ENCODE measurements around the gene ZNF497.
"Not testable (repeated sequence)": the region's sequence is repeated elsewhere in the genome, so short reads cannot be mapped to it uniquely, and the experiment has no call there.

Gene ZNF497

DNA sequence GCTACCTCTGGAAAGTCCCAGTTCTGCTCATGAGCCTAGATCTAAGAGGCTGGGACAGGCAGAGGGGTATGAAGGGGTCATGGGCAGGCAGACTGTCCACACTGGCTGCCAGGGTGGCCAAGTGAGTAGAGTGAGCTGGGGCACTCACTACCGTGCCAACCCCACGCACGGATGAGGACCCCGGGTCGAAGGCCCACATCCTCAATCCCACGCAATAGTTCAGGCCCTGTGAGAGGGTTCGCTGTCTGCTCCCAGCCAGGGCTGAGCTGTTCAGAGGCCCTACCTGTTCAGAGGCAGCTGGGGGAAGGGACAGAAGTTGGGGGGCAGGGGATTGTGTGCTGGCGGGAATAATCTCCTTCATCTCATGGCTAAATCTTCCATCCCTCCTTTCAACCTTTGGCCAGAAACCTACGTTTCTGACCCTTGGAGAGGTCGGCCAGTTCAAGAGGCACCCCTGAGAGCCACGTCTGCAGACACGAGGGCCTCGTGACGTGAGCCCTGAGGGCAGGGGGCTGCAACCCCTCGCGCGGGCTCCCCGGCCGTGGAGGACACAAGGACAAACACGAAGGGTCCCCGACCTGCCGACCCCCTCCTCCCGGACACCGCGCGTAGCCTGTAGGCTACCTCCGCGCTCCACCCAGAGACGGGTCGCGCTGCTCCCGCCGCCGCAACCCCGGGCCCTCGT lies 23.5 kb upstream of the ZNF497 start:
- Histone ChIP-seq H3K4me3 (peak overlapping the region; percentile 92), H3K36me3 (replicated peaks) (peaks cover 40% of the 10 kb centered on the region), H3K27me3 (ENCODE audit: low read depth) (no peaks in the 10 kb centered on the region), H3K9me3 (no peaks in the 10 kb centered on the region), H3K4me1 (peaks cover 18% of the 10 kb centered on the region)
- no peak for DNase-seq (ENCODE audit: low spot score in 2 of 2)
- in situ Hi-C loops (cut with MboI; ENCODE audit: low sequenced_read_pairs), result no loop called here

DNA sequence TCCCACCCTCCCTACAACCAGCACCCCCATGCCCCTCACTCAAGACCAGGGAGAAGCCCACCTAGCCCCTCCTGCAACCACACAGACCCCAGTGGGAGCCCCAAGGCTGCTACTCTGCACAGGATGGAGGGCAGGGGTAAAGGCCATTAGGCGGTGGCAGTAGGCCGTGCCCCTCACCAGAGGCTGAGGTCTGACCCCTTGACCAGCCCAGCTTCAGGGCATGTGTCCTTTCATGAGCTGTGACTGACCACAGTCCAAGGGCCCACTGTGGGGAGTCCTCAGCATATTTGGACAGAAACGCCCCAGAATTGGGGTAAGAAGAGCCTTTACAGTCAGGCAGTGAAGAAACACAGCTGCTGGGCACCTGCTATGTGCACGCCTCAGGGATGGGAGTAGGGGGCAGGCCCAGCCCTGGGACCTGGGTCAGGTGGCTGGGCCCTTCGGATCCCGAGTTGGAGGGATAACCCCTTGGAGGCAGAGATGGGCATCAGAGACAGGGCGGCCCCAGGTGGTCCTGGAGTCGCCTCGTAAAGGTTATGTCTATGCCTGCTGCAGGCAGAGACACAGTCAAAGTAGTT lies 22.9 kb upstream of the ZNF497 start:
- Histone ChIP-seq H3K27me3 (ENCODE audit: low read depth) (no peaks in the 10 kb centered on the region), H3K9me3 (no peaks in the 10 kb centered on the region), H3K4me1 (peaks cover 18% of the 10 kb centered on the region), H3K4me3 (no peak overlapping the region), H3K36me3 (replicated peaks) (peaks cover 33% of the 10 kb centered on the region)
- no peak for DNase-seq (ENCODE audit: low spot score in 2 of 2)
- in situ Hi-C loops (cut with MboI; ENCODE audit: low sequenced_read_pairs), result no loop called here

DNA sequence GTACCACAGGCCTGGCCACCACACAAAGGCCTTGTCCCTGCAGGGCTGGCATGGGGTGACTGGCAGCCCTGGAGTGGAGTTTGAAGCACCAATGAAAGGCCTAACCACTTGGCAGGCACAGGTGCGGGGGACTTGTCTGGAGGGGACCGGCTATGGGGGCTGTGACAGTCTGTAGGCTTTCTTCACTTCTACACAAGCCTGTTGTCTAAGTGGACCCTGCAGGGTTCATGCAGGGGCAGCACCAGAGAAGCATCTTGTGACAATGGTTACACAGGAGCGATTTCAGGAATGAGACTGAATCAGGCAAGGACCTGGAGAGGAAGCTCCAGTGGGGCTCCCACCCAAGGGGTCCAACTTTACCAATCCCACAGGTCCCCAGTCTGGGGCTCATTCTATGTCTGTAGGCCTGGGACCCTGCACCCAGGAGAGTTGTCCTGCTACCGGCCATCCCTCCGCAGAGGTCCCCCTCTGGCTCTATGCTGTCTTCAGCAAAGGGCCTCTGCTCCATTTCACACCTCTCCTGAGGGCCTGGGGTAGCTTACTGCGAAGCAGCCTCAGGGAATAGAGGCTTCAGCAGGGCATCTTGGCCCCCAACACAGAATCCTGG lies 20.5 kb upstream of the ZNF497 start:
- no peak overlapping the region for H3K4me3 ChIP-seq
- H3K4me1 ChIP-seq, result peaks cover 18% of the 10 kb centered on the region
- peaks cover 10% of the 10 kb centered on the region for H3K36me3 ChIP-seq (replicated peaks)
- no peaks in the 10 kb centered on the region for H3K9me3 ChIP-seq
- H3K27me3 ChIP-seq (ENCODE audit: low read depth), result no peaks in the 10 kb centered on the region
- in situ Hi-C loops (cut with MboI; ENCODE audit: low sequenced_read_pairs), result no loop called here
- no peak for DNase-seq (ENCODE audit: low spot score in 2 of 2)

DNA sequence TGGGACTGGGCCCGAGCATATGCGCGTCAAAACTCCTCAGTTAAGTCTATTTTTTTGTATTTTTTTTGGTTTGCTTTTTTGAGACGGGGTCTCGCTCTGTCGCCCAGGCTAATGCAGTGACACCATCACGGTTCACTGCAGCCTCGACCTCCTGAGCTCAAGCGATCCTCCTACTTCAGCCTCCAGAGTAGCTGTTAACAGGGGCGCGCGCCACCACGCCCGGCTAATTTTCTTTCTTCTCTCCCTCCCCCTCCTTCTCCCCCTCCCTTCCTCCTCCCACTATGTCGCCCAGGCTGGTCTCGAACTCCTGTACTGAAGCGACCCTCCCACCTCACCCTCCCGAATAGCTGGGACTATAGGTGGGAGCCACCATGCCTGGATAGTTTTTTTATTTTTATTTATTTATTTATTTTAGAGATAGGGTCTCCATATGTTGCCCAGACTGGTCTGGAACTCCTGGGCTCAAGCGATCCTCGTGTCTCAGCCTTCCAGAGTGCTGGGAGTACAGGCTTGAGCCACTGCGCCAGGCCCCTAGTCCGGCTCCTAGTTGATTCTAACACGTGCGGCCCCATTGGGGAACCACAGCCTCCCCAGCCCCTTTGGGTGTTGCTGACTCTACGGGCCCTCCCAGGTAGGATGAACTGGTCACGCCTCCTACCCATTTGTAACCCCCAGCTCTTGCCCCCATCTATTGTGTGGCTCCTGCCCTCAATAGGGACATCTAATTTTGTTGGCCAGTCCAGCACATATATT lies 19.1 kb upstream of the ZNF497 start:
- in situ Hi-C loops (cut with MboI; ENCODE audit: low sequenced_read_pairs), result no loop called here
- Histone ChIP-seq H3K27me3 (ENCODE audit: low read depth) (no peaks in the 10 kb centered on the region), H3K36me3 (replicated peaks) (no peaks in the 10 kb centered on the region), H3K4me3 (peak overlapping the region; percentile 87), H3K4me1 (peaks cover 18% of the 10 kb centered on the region), H3K9me3 (no peaks in the 10 kb centered on the region)
- DNase-seq (ENCODE audit: low spot score in 2 of 2), result no peak

DNA sequence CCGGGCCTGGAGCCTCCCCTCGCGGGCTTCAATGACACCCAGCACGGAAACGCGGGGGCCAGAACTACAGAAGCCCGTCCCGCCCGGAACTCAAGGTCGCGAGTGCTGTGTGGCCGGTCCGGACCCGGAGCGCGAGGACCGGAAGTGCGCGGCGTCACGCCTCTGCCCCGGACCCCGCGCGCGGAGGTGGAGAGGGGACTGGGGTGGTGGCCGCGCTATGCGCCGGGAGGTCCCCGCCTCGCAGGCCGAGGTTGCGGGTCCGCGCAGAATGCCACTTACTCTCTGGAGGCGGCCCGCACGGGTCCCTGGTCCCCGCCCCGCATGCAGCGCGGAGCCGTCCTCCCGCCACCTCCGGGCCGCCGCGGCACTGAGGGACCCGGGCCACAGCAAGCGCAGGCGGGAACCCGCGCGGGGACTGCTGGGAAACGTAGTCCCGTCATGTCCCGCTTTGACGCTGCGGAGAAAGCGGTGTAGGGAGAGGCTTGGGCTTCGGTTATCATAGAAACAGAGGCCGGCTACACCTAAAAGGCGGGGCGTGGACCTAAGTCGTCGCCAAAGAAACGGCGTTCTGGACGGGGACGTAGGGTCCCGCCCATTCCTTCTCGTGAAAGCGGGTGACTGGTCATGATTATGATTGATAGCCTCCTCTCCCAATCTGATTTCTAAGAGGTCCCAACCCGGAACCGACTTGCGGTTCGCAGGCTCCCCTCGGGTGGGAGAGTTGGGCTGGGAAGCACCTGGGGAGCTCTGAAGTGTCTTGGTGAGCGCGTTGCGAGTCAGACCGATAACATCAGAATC lies 18.3 kb upstream of the ZNF497 start, which contains the start of gene ZNF837:
Gene ZNF837, minus strand, starts transcription at position 369 of the 798 bp plus-strand sequence. CDS start 11,698 bp downstream, outside the sequence.
- peaks cover 10% of the 10 kb centered on the region for H3K4me1 ChIP-seq
- peak within 1 kb of the TSS; percentile 87 for H3K4me3 ChIP-seq
- no peaks in the 10 kb centered on the region for H3K27me3 ChIP-seq (ENCODE audit: low read depth)
- no peaks in the 10 kb centered on the region for H3K9me3 ChIP-seq
- peak; percentile 99 to 100 for DNase-seq (ENCODE audit: low spot score in 2 of 2)
- no peaks in the 10 kb centered on the region for H3K36me3 ChIP-seq (replicated peaks)
- in situ Hi-C loops (cut with MboI; ENCODE audit: low sequenced_read_pairs), result no loop called here

DNA sequence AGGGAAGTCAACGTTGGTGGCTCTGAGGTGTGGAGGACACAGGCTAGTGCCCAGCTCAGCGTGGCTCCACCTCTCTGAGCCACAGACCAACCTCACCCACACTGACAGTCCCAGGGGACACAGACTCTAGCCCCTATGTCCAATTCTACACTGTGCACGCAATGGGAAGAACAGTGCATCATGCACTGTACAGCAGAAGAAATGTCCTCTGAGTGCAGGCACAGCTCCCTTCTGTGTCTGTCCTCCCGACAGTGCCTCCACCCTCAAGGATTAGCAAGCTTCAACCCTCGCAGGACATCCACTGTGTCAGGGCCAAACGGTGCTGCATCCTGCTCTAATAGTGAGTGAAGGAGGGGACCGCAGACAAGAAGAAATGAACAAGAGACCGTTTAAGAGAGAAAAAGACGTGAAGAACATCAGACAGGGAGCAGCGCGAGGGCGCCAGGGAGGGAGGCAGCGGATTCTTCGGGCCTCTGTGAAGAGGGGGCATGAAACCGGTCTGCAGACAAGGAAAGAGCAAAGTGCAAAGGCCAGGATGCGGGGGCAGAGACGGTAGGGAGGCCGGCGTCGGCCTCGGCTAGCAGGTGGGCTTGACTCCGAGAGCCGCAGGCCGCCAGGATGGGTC lies 17.6 kb upstream of the ZNF497 start:
- H3K36me3 ChIP-seq (replicated peaks), result no peaks in the 10 kb centered on the region
- H3K27me3 ChIP-seq (ENCODE audit: low read depth), result no peaks in the 10 kb centered on the region
- no peak for DNase-seq (ENCODE audit: low spot score in 2 of 2)
- in situ Hi-C loops (cut with MboI; ENCODE audit: low sequenced_read_pairs), result no loop called here
- H3K4me1 ChIP-seq, result peaks cover 8% of the 10 kb centered on the region; the same call in 1 of the 2 replicates
- H3K9me3 ChIP-seq, result no peaks in the 10 kb centered on the region
- H3K4me3 ChIP-seq, result peak overlapping the region; percentile 87

DNA sequence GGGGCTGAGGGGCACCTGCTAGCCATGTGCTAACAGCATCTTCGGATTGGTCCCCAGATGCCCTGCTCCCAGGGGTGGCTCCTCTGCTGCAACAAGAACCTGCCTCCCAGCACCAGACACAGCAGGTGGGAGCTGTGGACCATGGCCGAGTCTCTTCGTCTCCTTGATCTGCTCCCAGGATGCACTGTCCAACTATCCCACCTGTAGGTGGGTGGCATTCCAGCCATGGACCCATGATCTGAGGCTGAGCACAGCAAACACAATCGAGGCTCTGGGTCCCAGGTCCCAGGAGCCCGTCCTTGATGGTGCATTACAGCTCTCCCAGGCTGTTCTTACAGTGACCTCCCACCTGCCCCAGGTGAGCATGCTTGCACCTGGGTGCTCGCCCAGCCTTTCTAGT lies 16.7 kb upstream of the ZNF497 start:
- Histone ChIP-seq H3K4me3 (no peak overlapping the region), H3K27me3 (ENCODE audit: low read depth) (no peaks in the 10 kb centered on the region), H3K9me3 (no peaks in the 10 kb centered on the region), H3K36me3 (replicated peaks) (no peaks in the 10 kb centered on the region), H3K4me1 (peaks cover 8% of the 10 kb centered on the region; the same call in 1 of the 2 replicates)
- in situ Hi-C loops (cut with MboI; ENCODE audit: low sequenced_read_pairs), result no loop called here
- no peak for DNase-seq (ENCODE audit: low spot score in 2 of 2)

DNA sequence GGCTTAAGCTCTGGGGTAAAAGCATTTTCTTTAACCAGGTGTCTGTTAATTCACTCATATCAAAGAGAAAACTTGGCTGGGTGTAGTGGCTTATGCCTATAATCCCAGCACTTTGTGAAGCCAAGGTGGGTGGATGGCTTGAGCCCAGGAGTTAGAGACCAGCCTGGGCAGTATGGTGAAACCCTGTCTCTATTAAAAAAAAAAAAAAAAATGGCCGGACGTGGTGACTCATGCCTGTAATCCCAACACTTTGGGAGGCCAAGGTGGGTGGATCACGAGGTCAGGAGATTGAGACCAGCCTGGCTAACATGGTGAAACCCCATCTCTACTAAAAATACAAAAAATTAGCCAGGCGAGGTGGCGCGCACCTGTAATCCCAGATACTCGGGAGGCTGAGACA lies 14.2 kb upstream of the ZNF497 start:
- H3K36me3 ChIP-seq (replicated peaks); H3K27me3 ChIP-seq (ENCODE audit: low read depth); H3K4me3 ChIP-seq; H3K9me3 ChIP-seq; in situ Hi-C loops (cut with MboI; ENCODE audit: low sequenced_read_pairs); H3K4me1 ChIP-seq; DNase-seq (ENCODE audit: low spot score in 2 of 2): not testable (repeated sequence)

DNA sequence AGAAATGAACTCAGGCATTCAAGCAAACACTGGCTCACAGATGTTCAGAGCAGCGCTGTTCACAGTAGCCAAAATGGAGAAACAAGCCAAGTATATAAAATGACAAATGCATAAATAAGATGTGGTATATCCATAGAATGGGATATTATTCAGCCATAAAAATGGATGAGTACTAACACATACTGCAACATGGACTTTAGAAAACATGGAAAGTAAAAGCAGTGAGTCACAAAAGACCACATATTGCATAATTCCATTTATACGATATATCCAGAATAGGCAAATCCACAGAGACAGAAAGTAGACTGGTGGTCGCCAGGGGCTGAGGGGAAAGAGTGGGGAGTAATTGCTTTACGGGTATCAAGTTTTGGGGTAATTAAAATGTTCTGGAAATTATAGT lies 11.6 kb upstream of the ZNF497 start:
- no peaks in the 10 kb centered on the region for H3K4me1 ChIP-seq
- DNase-seq (ENCODE audit: low spot score in 2 of 2), result no peak
- H3K4me3 ChIP-seq, result no peak overlapping the region
- no peaks in the 10 kb centered on the region for H3K9me3 ChIP-seq
- H3K27me3 ChIP-seq (ENCODE audit: low read depth), result no peaks in the 10 kb centered on the region
- no peaks in the 10 kb centered on the region for H3K36me3 ChIP-seq (replicated peaks)
- in situ Hi-C loops (cut with MboI; ENCODE audit: low sequenced_read_pairs), result no loop called here

DNA sequence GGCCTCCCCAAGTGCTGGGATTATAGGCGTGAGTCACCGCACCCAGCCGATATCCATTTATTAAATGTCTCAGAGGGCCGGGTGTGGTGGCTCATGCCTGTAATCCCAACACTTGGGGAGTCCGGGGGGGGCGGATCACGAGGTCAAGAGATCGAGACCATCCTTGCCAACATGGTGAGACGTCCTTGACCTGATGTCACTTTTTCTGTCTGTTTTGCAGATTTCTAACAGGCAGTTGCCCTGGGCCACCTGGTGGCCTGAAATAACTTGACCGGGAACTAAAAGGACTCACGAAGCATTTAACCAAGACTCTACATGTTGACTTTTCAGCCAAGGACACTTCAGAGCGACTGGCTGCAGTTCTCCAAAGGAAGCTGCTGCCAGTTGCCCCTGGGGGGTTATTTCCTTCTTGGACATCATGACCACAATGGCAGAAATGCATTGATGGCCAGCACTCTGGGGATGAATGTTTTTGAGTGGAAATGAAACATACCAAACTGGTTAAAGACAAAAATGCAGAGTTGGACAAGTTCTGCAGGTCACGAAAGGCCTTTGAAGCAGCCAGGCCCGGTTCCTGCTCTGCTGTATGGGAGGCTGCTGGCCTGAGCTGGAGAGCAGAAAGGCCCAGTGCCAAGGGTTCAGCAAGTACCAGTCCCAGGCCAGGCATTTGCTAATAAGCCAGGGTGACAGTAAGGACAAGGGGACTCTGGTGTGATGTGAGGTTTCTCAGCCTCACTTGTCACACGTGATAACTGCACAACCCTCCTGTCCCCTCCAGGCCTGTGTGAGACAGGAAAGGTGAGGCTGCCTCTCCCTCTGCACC lies 10.0 kb upstream of the ZNF497 start:
- Histone ChIP-seq H3K27me3 (ENCODE audit: low read depth) (no peaks in the 10 kb centered on the region), H3K36me3 (replicated peaks) (no peaks in the 10 kb centered on the region), H3K4me1 (no peaks in the 10 kb centered on the region), H3K4me3 (no peak overlapping the region), H3K9me3 (no peaks in the 10 kb centered on the region)
- DNase-seq (ENCODE audit: low spot score in 2 of 2), result no peak
- in situ Hi-C loops (cut with MboI; ENCODE audit: low sequenced_read_pairs), result no loop called here

DNA sequence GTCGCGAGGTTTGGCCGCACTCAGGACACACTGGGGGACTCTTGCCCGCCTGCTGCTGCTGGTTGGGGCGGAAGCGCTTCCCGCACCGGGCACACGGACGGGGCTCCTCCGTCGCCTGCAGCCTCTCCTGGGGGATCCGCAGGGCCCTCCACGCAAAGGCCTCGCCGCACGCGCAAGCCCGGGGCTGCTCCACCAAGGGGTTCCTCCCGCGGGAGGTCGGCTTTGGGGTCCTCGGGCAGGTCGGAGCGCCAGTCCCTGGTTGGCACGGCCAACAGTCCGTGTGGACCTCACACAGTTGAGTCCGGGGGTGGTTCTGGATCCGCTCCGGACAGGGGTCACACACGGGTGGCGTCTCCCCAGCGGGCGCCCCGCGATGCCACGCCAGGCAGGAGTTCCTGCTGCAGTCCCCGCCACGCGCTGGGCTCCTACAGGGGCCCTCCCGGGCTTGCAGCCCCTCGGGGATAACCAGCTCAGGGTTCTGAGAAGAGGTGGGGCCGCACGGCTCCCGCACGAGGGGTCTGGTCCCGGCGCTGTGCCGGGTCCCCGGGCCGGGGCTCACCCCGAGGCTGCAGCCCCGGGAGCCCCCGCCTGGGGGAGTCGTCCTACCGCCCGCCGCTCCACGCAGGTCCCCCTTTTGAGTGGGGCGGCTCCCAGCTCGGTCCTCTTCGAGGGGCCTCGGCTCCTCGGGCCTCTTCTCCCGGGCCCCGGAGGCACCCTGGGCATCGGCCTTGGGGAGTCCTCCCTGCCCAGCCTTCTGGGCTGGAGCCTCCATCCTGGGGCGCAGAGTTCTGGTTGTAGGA lies 6.2 kb upstream of the ZNF497 start:
- no peak for DNase-seq (ENCODE audit: low spot score in 2 of 2)
- H3K4me3 ChIP-seq, result no peak overlapping the region
- H3K36me3 ChIP-seq (replicated peaks), result no peaks in the 10 kb centered on the region
- H3K9me3 ChIP-seq, result no peaks in the 10 kb centered on the region
- H3K4me1 ChIP-seq, result no peaks in the 10 kb centered on the region
- in situ Hi-C loops (cut with MboI; ENCODE audit: low sequenced_read_pairs), result no loop called here
- H3K27me3 ChIP-seq (ENCODE audit: low read depth), result no peaks in the 10 kb centered on the region
